ENCODE data around the gene ZDHHC3.

DNA sequence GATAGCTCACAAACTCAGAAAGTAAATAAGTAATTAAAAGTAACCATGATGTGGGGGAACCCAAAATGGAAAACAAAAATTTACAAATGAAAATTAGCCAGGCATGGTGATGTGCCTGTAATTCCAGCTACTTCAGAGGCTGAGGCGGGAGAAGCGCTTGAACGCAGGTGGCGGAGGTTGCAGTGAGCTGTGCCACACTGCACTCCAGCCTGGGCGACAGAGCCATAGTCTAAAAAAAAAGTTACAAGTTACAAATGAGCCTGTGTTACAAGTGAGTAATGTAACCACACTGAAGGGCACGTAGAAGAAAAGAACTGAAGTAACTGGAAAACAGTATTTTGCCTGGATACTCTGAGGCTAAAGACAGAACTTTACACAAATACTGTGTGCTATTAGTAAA lies 11.4 kb upstream of the ZDHHC3 start:
- TF ChIP-seq, protein P1, sequence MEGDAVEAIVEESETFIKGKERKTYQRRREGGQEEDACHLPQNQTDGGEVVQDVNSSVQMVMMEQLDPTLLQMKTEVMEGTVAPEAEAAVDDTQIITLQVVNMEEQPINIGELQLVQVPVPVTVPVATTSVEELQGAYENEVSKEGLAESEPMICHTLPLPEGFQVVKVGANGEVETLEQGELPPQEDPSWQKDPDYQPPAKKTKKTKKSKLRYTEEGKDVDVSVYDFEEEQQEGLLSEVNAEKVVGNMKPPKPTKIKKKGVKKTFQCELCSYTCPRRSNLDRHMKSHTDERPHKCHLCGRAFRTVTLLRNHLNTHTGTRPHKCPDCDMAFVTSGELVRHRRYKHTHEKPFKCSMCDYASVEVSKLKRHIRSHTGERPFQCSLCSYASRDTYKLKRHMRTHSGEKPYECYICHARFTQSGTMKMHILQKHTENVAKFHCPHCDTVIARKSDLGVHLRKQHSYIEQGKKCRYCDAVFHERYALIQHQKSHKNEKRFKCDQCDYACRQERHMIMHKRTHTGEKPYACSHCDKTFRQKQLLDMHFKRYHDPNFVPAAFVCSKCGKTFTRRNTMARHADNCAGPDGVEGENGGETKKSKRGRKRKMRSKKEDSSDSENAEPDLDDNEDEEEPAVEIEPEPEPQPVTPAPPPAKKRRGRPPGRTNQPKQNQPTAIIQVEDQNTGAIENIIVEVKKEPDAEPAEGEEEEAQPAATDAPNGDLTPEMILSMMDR (IDR thresholded peaks at IDR 0.05): no peak
- TF ChIP-seq POLR2A (IDR thresholded peaks at IDR 0.05): peak in 1 of 2 donors; percentile 39

Data from adrenal gland (tissue), 5 donors.